ENCODE measurements around the gene SSBP3. TPM values are rescaled to one million over a fixed set of nuclear protein-coding genes. Genes with fewer than 3 reads are reported as not detected.

Gene SSBP3
- total and polyA plus RNA-seq, 4 donors: 7.7 to 24.7 (median 17.3) TPM

DNA sequence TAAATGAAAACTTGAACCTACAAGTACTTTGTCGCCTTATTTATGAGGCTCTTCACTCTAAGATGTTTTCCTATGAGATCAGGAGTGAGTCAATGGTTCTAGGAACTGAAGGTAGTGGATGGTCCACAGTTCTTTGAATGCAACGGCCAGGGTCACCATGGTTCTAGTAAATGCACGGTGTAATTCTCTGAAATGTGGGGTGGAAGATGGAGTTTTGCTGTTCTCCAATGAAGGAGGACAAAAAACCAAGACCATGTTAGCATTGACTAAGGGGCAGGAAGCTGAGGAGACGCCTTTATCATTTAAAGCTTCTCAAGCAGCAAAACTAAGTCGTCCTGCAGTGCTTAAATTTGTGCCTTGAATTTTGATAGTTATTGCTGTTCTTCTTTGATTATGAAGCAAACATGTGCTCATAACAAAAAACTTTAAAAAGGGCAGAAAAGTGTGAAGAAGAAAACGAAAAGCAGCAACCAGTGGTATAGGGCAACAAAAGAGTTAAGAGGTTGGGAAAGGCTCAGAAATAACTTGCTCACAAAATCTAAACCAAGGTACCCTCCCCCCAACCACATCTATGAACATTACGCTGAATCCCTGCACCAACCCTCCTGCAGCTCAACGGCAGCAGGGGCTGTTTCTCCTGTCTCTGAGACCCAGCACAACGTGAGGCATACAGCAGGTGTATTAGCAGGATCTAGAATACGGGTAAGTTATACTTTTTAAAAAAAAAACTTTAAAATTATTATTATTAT is 121.2 kb downstream of the SSBP3 start (continued):
- TF ChIP-seq RXRA (IDR thresholded peaks at IDR 0.05) (no peak), FOXA1 (IDR thresholded peaks at IDR 0.05) (no peak), HNF4A (conservative IDR thresholded peaks at IDR 0.05) (no peak)
- TF ChIP-seq, protein P1, sequence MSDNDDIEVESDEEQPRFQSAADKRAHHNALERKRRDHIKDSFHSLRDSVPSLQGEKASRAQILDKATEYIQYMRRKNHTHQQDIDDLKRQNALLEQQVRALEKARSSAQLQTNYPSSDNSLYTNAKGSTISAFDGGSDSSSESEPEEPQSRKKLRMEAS (IDR thresholded peaks at IDR 0.05): no peak

DNA sequence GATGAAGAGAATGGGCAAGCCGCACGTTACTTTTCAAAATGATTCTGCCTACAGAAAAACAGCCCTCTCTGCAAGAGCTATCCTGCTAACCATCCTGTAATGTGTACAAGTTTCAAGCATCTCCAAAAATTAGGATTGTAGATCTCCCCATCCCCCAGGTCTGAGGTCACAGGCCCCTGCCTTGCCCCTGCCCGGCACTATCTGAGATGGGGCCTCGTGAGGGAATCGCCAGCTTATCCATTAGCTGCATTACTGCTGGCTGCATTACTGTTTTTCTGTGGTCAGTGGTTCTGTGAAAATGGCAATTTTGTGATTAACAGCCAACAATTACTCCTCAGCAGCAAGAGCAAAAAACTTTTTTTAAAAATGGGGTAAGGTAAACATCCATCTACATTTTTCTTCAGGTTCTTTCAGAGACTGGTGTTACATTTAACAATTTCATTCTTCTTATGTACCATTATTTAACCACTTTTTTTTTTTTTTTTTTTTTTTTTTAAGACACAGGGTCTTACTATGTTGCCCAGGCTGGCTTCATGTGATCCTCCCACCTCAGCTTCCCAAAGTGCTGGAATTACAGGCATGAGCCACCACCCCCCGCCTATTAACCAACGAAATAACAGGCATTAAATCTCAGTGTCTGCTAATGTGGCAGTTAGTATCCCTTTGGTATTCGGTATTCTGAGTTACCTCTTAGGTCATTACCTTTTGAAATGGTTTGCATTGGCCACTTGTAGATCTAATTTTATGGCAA is 122.4 kb downstream of the SSBP3 start:
- peaks cover 0 to 7% (median 1%) of the 10 kb centered on the region in 4 donors for H3K36me3 ChIP-seq (ENCODE audit: control insufficient read depth in 4 of 4, insufficient read depth in 3 of 4, low read depth in 1 of 4, low read length in 3 of 4)
- no peak for DNase-seq (ENCODE audit: low spot score)
- peaks cover 4 to 22% (median 11%) of the 10 kb centered on the region in 4 donors for H3K4me1 ChIP-seq (ENCODE audit: control insufficient read depth in 4 of 4, insufficient read depth in 4 of 4, low read length in 3 of 4)
- no peak overlapping the region for H3K4me3 ChIP-seq (ENCODE audit: low read depth in 1 of 3, low read length in 3 of 3)
- H3K27me3 ChIP-seq (ENCODE audit: control insufficient read depth in 4 of 4, insufficient read depth in 4 of 4, low read length in 3 of 4): no peaks in the 10 kb centered on the region
- TF ChIP-seq, protein P1 (IDR thresholded peaks at IDR 0.05): no peak
- no peak for TF ChIP-seq RXRA (IDR thresholded peaks at IDR 0.05)
- TF ChIP-seq EGR1 (IDR thresholded peaks at IDR 0.05; ENCODE audit: low read depth in 2 of 2): no peak
- TF ChIP-seq HNF4G (IDR thresholded peaks at IDR 0.05): no peak
- TF ChIP-seq HNF4A (conservative IDR thresholded peaks at IDR 0.05): no peak
- TF ChIP-seq JUND (IDR thresholded peaks at IDR 0.05): no peak
- TF ChIP-seq NR2F2 (IDR thresholded peaks at IDR 0.05): no peak
- TF ChIP-seq RAD21 (IDR thresholded peaks at IDR 0.05): no peak
- TF ChIP-seq FOXA2 (IDR thresholded peaks at IDR 0.05): no peak
- no peak for TF ChIP-seq GABPA (IDR thresholded peaks at IDR 0.05 in 1 of 2, conservative IDR thresholded peaks at IDR 0.05 in 1 of 2)
- TF ChIP-seq REST (IDR thresholded peaks at IDR 0.05): no peak
- TF ChIP-seq SP1 (IDR thresholded peaks at IDR 0.05): no peak
- no peak for TF ChIP-seq CTCF (IDR thresholded peaks at IDR 0.05; ENCODE audit: low read depth, low read length, missing input control)
- no peak overlapping the region for H3K9ac ChIP-seq (ENCODE audit: low read depth in 1 of 2, low read length in 2 of 2)
- no peaks in the 10 kb centered on the region for H3K9me3 ChIP-seq (ENCODE audit: control insufficient read depth in 4 of 4, low read length in 3 of 4)
- peak overlapping the region in 1 of 2 donors; percentile 24 for H3K27ac ChIP-seq (ENCODE audit: low read depth in 1 of 2, low read length in 2 of 2)
- WGBS: 93% methylated on average over 8 of the region's 8 CpGs

Measured in liver (tissue), 9 donors.